LNCAP (cell line): Measurements from ENCODE around the gene GLT6D1.

Experiments
- CTCF ChIP-seq: fragments of 450-650 bp; IDR thresholded peaks from 2 replicates; pipeline ENCODE4 v1.5.1; 2017; ENCODE audit warnings: mild to moderate bottlenecking

GLT6D1 gene

GRCh38 chr9:135669616-135670285 is 30.4 kb upstream of the GLT6D1 start:
- TF ChIP-seq CTCF, result no peak

GRCh38 chr9:135667463-135668001 is 28.2 kb upstream of the GLT6D1 start:
- TF ChIP-seq CTCF, result no peak

- no peak for TF ChIP-seq CTCF
Observed at GRCh38 chr9:135666534-135667462, 27.5 kb upstream of the GLT6D1 start.

GRCh38 chr9:135665795-135666189 is 26.5 kb upstream of the GLT6D1 start:
- TF ChIP-seq CTCF, result no peak

GRCh38 chr9:135664801-135665794 is 25.8 kb upstream of the GLT6D1 start:
- no peak for TF ChIP-seq CTCF

GRCh38 chr9:135664266-135664665 is 24.9 kb upstream of the GLT6D1 start:
- TF ChIP-seq CTCF, result no peak

- TF ChIP-seq CTCF, result no peak
Observed at GRCh38 chr9:135663857-135664256, 24.5 kb upstream of the GLT6D1 start.
